Right lung (tissue), 5 donors: ENCODE data around the gene GLRX. TPM values are rescaled to one million over a fixed set of nuclear protein-coding genes. Genes with fewer than 3 reads are reported as not detected.
A peak's percentile ranks its signal among the peaks of the same experiment; 100 is the strongest.
"Not testable (repeated sequence)": the region's sequence is repeated elsewhere in the genome, so short reads cannot be mapped to it uniquely, and the experiment has no call there.

Source experiments
- DNase-seq, 2 donors: peaks; one replicate each; pipeline ENCODE4 v3.0.0-alpha.2; 2013
- polyA plus RNA-seq, 5 donors: library from polyadenylated mRNA; unstranded; fragments of 120-200 nt; gene quantifications; one replicate each; pipeline versions ENCODE4 v1.2.1 to v1.2.3, GENCODE V29; 2013; ENCODE audit warnings: inconsistent platforms in 1 of 5, low replicate concordance in 1 of 5; ENCODE audit not compliant: insufficient read length in 5 of 5, insufficient read depth in 1 of 5

Gene GLRX
- polyA plus RNA-seq, 5 donors, result 21.8 to 32.7 (median 26.0) TPM

DNA sequence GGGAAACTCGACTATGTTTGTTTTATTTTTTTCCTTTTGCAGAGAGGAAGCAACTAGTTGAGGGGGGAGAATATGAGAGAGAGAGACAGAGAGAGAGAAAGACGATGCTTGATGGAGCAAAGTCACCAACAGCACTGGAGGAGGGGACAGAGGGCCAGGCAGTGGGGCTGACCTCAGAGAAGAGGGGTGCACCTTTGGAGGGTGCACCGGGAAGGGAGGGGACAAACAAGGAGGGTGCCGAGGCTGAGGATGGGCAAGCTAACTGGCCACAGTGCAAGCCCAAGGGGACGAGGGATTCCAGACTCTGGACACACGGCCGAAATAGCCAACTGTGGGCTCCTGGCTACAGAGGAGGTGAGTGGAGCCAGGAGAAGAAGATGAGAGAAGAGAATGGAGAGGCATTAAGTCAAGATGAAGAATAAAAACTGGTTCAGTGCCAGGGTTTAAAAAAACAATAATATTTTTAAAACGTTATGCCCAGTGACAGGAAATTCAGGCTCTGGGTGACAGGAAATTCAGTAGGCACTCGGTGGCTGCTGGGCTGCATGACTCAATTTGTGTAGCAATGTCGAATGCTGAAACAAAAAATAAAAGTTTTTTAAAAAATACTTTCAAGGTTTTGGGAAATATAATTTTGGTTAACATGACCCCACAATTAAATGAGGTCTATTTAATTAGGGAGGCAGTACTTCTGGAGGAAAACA lies 13.3 kb upstream of the GLRX start:
- DNase-seq, result no peak

- DNase-seq, result no peak
Observed at GRCh38 chr5:95832664-95833063, 10.1 kb upstream of the GLRX start.

DNA sequence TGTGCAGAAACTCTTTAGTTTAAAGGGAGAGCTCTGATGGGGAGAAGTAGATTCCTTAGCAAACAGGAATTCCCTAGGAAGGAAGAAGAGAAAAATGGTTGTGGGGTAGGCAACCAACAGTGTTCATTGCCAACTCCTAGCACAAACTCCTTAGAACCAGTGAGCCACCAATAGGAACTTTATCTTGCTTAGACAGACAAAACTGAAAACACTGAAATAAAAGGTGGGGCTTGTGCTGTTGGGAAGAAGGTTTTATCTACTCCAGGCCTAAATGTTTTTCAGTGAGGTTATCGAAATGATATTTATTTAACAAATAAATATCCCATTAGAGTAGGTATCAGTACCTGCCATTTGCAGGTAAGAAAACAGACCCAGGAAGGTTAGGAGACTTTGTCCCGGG lies 7.7 kb upstream of the GLRX start:
- no peak for DNase-seq

GRCh38 chr5:95827892-95828246 lies 5.3 kb upstream of the GLRX start:
- no peak for DNase-seq

GRCh38 chr5:95826949-95827891 lies 4.7 kb upstream of the GLRX start:
- DNase-seq, result no peak

- no peak for DNase-seq
Observed at GRCh38 chr5:95825495-95825894, 3.0 kb upstream of the GLRX start.

DNA sequence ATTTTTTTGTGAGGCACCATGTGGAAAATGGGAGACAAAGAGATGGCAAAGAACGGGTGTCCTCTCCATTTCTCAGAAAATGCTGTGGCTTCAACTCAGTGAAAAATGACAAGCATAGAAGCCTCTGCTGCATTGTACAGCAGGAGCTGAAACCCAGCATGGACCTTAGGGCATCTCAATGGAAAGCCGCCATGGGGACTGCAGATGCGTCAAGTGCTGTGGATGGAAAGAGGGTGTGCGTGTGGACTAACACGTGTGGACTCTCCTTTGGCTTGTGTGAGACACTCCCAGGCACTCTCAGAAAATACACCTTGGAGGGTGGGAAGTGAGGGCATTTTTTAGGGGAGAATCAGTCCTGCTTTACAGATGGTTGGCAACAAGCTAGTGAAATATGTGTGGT lies 2.2 kb upstream of the GLRX start:
- no peak for DNase-seq

DNA sequence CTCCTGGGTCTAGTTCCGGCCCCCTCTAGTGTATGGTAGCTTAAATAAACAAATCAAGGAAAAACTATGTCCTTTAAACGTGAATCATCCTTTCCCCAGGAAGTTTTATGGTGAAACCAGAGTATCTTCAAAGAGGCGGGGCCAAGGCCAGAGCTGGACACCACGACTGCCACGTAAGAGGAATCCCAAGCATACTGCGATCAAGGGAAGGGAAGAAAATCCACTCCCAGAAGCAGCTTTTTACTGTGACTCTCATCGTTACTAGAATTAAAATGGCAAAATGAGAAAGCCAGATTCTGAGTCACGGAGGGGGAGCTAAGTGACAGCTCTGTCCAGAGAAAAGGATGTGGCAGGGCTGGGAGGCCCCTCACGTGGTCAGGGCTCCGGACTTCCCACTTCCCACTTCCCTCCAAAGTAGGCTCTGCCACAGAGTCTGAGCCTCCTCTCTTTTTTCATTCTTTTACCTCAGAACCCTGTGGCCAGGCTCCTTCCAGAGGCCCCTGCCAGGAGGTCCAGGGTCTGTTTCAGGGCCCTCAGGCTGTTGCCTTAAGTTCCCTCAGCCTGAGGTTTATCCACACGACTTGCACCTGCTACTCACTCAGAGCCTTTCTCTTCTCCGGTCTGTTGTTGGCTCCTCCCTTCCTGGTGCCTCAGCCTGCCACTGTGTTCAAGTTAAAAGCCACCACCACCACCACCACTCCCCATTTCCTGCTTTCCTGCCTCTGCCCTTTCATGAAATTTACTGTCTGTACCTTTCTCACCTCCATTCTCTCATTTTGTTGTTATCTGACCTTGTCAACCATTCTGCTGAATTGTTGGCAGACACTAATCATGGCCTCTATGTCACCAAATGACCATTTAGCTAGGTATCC lies 1.4 kb upstream of the GLRX start:
- DNase-seq, result no peak

DNA sequence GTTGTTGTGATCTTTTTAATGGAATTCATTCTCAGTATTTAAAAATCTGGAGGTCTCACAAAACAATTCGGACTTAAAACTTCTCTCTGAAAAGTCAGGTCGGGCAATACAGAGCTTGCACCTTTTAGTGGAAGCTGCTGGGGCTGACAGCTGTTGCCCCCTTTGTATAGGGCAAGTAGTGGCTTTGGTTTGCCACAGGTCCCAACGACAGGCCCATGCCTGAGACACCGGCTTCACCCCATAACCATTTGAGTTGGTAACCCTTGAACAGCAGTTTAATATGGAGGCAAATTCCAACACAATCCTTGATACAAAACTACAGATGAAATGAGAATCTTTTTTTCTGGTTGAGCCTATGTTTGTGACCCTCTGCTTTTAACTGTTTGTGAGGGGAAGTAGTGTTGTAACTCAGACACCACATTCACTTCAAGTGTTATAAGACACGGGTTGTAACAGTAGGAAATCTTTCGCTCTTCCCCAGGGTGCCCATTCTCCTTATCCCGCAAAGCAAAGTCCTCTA lies 752 bp upstream of the GLRX start:
- DNase-seq, result no peak

- peak; percentile 43 to 55 for DNase-seq
Observed at GRCh38 chr5:95822043-95822541, 434 bp downstream of the GLRX start.

GRCh38 chr5:95821110-95822021 lies 1.2 kb downstream of the GLRX start:
- DNase-seq, result no peak

DNA sequence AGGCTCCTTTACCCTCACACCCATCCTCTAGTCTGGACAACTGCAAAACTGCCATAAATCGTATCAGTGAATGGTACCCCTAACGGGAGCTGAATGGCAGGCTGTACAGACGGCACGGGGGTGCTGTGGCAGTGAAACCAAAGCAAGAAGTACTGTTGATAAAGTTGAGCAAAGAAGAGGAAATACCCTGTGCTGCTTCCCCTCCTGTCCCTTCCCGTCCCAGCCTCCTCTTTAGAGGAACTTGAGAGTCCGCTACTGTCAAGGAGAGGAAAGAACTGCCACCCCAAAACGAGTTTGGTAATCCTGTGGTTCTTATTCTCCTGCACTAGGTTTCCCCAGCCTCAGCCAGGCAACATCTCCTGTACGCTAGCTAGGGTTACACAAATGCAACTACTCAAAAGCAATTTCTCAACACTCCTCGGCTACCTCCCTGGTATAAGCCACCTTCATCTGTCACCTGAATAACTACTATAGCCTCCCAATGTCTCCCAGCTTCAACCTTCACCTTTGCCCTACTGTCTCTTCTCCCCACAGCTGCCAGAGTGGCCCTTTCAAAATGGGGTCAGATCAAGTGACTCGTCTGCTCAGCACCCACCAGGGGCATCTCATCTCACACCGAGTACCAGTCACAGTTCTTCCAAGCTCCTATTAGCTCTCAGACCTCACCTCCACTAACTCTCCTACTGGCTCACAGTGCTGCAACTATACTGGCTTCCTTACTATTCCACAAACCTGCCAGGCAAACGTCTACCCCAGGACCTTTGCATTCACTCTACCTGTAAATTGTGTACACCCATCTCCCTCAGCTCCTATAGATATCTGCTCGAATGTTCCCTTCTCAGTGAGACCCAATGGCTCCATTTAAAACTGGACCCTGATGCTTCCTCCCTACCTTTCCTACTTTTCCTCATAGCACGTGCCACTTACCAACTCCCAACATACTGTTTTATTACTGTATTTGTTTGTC lies 4.1 kb downstream of the GLRX start:
- no peak for DNase-seq

GRCh38 chr5:95817430-95817829 lies 5.1 kb downstream of the GLRX start:
- no peak for DNase-seq

DNA sequence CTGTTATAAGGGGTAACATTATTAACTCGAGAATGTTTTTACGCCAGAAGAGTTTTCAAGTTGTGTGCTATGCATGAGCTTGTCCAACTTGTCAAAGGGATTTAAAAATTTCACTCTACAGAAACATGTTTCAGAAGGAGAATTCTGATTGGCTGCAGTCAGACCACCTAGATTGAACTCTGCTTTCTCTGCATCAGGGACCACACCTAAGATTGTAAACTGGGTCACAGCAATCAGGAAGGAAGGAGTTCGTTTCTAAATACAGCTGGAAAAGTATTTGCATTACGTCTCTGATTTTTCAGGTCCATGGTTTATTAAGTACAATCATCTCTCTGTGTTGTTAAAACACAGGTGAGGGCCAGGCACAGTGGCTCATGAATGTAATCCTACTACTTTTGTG lies 5.8 kb downstream of the GLRX start:
- DNase-seq, result no peak

DNA sequence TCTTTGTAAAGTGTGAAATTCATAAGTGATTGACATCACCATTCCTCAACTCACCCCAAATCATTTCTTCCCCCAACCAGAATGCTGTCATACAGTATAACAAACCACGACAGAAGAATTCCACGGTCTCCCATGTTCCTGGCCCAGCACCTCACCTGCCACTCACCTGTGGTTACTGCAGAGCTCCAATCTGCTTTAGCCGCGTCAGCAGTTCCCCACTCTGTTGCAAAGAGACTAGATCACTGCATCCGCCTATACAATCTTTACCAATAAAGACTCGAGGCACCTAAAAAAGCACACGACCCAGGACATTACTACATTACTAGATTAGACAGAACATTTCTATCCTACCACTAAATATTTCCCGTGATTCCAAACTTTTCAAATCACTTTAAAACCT lies 6.2 kb downstream of the GLRX start:
- DNase-seq, result no peak

GRCh38 chr5:95815155-95815729 lies 7.3 kb downstream of the GLRX start:
- no peak for DNase-seq

DNA sequence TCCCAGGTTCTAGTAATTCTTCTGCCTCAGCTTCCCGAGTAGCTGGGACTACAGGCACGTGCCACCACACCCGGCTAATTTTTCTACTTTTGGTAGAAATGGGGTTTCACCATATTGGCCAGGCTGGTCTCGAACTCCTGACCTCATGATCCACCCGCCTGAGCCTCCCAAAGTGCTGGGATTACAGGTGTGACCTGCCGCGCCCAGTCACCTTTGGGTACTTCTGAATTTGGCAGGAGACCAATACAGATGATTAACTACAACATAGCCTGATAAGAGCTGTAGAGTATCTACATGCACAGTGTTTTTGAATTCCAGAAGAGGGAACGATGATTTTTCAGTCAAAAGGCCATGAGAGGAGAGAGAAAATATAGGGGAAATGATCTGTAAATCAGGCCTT lies 9.5 kb downstream of the GLRX start:
- DNase-seq, result not testable (repeated sequence)

DNA sequence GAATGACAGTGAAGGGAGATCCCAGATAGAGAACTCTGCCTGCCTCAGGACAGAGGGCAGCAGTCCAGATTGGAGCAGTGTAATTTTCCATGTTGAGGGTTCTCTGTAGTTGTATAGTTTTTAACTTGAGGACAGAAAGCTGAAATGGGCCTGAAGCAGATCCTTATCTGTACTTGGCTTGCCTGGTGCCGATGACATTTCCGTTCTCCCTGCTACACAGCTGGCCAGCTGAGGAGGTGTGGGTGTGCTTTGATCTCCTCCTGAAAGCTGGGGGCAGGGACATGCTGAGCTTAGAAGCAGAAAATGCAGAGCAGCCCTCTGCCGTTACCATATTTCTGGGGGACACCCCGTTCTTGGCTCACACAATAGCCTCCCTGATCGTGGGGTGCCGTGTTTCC lies 10.5 kb downstream of the GLRX start:
- peak; percentile 63 to 71 for DNase-seq

DNA sequence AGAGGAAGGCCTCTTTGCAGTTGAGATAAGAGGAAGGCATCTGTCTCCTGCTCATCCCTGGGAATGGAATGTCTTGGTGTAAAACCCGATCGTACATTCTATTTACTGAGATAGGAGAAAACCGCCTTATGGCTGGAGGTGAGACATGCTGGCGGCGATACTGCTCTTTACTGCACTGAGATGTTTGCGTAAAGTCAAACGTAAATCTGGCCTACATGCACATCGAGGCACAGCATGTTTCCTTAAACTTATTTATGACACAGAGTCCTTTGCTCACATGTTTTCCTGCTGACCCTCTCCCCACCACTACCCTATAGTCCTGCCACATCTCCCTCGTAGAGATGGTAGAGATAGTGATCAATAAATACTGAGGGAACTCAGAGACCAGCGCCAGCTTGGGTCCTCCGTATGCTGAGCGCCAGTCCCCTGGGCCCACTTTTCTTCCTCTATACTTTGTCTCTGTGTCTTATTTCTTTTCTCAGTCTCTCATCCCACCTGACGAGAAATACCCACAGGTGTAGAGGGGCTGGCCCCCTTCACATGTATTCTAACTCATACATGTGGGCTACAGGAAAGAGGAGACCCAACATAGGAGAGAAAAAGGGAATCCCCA lies 11.0 kb downstream of the GLRX start:
- DNase-seq, result not testable (repeated sequence)
